ENCODE measurements around the gene DGKB. TPM values are rescaled to one million over a fixed set of nuclear protein-coding genes. Genes with fewer than 3 reads are reported as not detected.

DGKB gene
- total and polyA plus RNA-seq, 2 of the 8 experiments (the other 6 are each of a cell fraction or from before 2014, with no cell fraction given), result 1.9 to 2.6 TPM

GRCh38 chr7:14201353-14201752, 701.2 kb downstream of the DGKB start (continued):
- TF ChIP-seq RAD21 (IDR thresholded peaks at IDR 0.05 in 1 of 2, conservative IDR thresholded peaks at IDR 0.05 in 1 of 2; ENCODE audit: low read depth in 2 of 2, low read length in 2 of 2) (no peak), CBX5 (IDR thresholded peaks at IDR 0.05; ENCODE audit: low read depth, low read length) (no peak), SRF (IDR thresholded peaks at IDR 0.05; ENCODE audit: low read depth, low read length) (no peak), RFX5 (IDR thresholded peaks at IDR 0.05; ENCODE audit: borderline replicate concordance, low read depth, low read length) (no peak)

Data from H1 (cell line).